Stimulated activated CD4-positive, alpha-beta T cell treated with anti-CD3 and anti-CD28 coated beads, Interleukin-15, amount 100 ng/mL, for 24 hours (primary cell): ENCODE results near the gene DNAH7.

Source experiments
- DNase-seq: peaks from one replicate; pipeline ENCODE4 v3.0.0-alpha.2; 2020

DNAH7 gene

DNA sequence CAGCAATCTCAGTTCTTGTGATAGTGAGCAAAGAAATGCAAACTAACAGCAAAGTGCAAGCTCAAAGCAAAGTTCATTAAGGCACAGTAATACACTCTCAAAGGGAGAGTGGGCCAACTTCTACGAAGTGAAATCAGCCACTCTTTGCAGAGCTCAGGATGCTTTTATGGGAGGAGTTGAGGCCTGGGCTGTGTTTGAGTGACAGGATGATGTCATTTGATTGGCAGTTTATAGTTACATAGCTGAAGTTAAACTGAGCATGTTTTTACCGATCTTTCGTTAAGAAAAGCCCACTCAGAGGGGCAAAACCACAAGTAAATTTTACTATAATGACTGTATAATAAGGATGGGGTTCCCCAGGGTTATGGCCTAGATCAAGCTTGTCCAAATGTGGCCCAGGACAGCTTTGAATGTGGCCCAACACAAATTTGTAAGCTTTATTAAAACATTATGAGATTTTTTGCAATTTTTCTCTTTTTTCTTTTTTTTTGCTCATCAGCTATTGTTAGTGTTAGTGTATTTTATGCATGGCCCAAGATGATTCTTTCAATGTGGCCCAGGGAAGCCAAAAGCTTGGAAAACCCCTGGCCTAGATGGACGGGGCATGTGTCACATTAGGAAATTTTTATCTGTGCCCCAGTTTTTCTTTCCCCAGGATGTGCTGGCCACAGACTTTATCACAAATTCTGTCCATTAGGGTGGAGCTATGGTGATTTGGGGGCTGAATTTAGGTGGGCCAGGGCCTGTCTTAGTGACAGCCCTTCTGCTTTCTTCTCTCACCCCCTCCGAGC, 8.3 kb upstream of the DNAH7 start:
- no peak for DNase-seq

DNA sequence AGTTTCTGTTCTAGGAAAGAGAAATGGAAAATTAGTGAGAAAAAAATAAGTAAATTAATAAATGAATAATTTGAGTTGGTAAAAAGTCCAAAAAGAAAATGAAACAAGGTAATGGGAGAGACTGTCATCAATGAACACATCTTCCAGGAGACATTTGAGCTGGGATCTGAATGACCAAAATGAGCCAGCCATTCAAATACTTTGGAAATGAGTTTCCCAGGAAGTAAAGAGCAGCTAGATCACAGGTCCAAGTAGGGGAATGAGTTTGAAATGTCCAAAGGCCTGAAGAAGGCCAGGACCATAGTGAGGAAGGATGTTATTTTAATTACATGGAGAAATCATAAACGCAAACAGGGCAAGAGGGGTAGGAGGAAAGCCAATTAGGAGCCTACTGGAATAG, 6.6 kb upstream of the DNAH7 start:
- DNase-seq: no peak

DNA sequence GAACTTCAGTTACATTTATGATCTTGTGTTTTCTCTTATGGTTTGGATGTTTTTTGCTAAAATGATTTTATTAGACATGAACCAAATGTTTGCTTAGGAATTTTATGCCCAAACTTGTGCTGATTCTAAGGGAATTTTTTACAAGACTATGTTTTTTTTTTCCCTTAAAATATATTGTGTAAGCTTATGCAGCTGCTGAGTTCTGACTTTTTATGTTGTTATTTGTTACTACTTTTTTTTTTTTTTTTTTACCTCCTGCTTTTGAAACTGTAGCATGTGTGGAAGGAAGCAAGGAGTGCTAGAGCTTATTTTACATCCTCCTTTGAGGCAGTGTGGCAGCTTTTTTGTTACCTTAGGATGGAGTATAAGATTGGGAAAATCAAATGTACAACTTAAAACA, 6.0 kb upstream of the DNAH7 start:
- no peak for DNase-seq

DNA sequence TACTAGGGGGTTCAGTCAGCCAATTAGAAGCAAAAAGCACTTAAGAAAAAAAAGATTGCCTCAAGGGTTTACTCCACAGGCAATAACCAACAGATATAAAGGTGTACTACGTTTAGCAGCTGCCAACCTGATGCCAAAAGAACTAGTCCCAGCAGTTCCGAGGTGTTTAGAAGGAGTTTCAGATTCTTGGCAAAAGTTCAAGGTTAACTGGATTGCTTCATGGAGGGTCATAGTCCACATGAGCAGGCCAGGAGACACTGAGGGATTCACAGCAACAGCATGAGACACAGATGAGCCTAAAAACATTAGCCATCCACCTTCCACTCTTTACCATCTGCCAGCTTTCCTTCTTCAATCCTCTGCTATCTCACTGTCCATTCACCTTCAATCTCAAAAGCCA, 4.9 kb upstream of the DNAH7 start:
- DNase-seq: no peak

DNA sequence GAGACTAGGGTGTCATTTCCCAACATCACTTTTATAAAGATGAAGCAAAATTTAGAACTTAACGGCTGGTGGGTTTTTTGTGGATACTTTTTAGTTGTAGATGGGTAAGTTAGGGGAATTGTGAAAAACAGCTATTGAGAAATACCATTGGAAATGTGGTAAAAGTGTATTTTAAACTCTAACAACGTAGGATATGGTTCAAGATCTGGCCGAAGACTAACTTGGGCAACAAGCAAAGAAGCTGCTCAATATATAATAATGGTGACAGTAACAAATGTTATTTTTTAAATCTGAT, 1.6 kb downstream of the DNAH7 start:
- no peak for DNase-seq

DNA sequence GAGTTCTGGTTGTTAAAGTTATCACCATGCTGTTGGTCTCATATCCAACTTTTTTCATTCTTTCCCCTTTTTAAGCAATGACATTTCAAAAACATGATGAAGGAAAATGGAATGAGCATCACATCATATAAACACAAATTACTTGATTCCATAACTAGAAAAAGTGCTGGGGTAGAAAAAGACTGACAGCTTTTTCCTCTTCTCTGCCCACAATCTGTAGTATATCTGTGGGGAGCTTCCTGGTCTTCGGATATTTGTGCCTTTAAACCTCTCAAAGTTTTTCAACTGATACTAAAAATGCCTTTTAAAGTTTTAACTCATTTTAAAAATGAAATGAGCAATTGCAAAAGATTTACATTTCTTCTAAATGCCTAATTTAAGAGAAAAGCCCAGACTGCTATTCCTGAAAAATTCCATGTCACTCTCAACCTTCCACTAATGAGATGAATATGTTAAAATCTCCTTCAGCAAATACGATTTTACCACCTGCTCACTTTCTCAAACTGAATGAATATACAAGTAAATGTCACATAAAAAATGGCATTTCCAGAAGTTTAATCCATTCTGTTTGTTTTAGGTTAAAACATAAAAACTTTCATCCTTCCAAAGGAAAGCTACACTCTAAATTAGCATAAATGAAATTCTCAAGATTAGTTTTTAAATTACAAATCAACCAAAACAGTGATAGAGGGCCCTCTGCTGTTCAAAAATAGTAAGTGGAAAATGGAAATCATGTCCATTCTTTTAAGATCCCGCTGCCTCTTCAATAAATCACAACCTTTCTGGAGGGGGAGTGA, 2.1 kb downstream of the DNAH7 start:
- no peak for DNase-seq

DNA sequence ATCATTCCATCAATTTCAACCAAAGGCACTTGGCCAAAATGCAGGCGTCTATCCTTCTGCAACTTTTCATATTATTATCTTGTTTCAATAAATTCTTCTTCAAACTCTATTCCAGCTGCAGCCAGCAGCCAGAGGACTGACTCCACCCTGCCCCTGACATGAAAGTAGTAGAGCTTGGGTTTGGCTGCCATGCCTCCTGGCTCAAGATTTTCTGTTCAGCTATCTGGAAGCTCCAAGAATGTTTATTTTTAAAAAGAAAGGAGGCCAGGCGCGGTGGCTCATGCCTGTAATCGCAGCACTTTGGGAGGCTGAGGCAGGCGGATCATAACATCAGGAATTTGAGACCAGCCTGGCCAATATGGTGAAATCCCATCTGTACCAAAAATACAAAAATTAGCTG, 4.9 kb downstream of the DNAH7 start:
- DNase-seq: no peak

DNA sequence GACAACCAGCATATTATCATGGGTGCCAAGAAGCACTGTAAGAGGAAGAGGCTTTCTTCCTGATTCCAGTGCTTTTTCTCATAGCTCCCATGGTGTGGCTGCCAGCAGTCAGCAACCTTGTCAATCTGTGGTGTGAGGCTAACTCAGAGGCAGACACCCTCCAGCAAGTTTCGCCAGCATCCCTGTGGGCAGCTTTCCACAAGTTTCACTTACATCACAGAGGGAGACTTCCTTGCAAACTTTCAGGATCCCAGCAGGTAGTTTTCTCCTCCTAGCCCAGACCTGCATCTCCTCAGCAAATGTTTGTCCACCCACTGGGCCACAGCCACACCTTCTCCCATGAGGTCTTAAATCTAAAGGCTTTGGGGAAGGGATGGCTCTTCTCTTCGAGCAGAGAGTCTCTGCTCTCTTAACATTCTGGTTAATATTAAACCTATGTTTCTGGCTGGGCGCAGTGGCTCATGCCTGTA, 9.1 kb downstream of the DNAH7 start:
- DNase-seq: no peak

DNA sequence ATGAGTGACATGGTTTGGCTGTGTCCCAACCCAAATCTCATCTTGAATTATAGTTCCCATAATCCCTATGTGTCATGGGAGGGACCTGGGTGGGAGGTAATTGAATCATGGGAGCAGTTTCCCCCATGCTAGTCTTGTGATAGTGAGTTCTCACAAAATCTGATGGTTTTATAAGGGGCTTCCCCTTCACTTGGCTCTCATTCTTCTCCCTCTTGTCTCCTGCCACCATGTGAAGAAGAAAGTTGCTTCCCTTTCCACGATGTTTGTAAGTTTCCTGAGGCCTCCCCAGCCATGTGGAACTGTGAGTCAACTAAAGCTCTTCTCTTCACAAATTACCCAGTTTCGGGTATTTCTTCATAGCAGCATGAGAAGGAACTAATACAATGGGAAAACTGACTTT, 14.0 kb downstream of the DNAH7 start:
- no peak for DNase-seq

DNA sequence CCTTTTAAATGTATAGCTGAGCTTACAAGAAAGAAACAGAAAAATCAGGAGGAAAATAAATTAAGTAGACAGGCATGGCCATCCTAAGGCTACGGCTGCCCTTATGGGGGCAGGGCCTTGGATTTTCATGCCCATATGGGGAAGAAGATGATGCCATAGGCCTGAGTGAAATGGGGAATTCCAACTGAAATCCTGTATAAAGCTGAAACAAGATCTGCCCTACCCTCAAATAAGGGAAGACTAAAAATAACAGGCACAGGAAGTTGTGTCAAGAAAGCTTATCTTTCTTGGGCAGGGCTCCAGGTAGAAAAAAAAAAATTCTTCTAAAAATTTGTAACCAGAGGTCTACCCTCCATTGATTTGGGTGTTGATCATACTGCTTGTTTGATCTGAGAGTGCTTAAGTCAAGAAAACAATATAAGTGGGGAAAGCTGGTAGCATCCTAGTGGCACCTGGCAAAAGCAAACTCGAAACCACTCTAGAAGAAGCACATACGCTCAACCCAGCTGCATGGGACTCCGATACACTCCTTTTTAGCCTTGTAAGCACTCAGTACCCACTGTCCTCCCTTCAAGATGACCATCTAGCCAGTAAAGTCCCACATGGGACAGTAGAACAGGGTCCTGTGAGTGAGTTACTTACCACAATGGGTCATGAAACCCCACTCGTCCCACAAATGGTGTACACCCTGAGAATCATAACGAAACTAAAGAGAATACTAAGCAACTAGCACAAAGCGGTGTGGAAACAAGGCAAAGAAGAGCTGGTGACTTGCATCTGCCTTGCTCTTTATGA, 22.3 kb downstream of the DNAH7 start:
- DNase-seq: no peak

DNA sequence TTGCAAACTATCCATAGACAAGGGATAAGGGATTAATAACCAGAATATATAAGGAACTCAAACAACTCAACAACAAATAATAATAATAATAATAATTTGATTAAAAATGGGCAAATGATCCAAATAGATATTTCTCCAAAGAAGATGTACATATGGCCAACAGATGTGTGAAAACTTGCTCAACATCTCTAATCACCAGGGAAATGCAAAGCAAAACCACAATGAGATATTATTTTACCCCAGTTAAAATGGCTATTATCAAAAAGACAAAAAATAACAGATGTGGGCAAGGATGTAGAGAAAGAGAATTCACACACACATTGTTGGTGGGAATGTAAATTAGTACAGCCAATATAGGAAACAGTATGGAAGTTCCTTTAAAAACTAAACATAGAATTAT, 26.9 kb downstream of the DNAH7 start:
- DNase-seq: no peak

DNA sequence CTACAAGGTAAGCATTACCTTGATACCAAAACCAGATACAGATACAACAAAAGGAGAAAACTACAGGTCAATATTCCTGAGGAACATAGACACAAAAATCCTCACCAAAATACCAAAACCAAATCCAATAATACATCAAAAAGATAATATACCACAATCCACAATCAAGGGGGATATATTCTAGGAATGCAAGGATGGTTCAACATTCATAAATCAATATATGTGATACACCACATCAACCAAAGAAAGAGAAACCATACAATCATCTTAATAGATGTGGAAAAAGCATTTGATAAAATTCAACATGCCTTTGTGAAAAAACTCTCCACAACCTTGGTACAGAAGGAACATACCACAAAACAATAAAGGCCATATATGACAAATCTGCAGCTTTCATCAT, 28.4 kb downstream of the DNAH7 start:
- DNase-seq: no peak

DNA sequence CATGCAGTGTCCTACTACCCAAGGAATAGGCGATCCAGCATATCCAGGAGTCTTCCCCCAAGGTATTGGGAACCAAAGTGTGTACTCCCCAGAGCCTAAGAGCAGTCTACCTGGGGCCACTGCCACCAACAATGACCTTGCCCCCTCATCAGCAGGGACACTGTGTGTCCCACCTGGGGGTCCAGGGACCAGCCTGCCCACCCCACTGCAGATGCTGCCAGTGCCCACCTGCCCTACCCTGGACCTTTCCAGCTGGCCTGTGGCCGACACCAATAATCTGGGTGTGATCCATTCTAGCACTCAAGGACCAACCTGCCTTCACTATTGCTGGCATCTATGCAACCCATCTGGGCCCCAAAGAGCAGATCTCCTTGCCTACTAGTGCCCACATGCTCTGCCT, 32.2 kb downstream of the DNAH7 start:
- no peak for DNase-seq

DNA sequence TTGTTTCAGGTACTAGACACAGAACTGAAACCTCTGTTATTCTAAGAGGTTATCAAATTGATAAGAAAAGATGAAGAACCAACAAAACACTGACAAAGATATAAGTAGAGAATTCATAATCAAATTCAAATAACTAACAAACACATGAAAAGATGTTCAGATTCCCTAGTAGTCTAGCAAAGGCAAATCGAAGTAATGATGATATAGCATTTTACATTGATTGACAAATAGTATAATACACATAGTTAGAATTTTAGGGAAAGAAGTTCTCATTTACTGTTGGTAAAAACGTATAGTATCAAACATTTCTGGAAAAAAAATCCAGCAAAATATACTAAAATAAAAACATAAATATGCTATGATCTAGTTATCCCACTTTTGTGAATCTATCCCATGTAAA, 50.6 kb downstream of the DNAH7 start:
- DNase-seq: no peak

DNA sequence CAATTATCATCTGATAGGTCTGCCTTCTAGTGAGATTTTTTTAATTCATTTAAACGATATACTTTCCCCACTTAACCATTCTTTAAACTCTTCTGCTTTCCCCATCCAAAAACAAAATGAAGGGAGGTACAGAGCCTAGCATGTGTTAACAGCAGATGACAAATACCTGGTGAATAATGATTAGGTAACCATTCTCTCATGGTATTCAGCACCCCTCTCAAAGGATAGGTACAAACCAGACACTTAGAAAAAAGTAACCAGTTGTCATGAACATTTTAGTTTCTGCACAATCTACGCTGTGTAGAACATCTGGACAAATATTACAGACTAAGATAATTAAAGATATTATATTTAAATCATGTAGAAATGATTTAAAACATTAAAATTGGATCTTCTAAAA, 56.3 kb downstream of the DNAH7 start:
- no peak for DNase-seq

DNA sequence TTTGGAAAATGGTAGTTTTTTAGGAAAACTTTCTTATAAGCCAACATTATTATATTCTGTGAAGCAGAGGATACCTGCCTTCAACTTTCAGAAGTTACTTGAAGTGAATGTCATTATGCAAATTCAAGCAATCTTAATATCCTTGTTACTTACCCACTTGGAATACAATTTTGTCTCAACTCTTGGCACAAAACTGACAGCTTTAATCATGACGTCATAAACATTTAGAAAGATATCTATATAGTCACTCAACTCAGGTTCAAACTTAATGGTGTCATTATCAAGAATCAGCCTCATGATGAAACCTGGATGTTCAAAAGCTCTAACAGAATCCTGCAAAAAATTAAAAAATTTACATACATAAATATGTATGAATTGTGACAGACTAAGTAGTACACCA, 68.1 kb downstream of the DNAH7 start:
- no peak for DNase-seq

DNA sequence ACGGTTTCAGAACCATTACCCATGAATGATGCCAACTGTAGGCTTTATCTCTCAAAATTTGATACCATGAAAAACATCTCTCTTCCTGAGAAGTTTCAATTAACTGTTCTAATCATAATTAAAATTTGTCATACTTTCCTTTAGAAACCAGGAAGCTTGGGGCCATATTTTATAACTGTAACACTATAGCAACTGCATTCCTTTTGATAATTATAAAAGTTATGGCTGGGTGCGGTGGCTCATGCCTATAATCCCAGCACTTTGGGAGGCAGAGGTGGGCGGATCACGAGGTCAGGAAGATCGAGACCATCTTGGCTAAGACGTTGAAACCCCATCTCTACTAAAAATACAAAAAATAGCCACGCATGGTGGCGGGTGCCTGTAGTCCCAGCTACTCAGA, 70.6 kb downstream of the DNAH7 start:
- no peak for DNase-seq

DNA sequence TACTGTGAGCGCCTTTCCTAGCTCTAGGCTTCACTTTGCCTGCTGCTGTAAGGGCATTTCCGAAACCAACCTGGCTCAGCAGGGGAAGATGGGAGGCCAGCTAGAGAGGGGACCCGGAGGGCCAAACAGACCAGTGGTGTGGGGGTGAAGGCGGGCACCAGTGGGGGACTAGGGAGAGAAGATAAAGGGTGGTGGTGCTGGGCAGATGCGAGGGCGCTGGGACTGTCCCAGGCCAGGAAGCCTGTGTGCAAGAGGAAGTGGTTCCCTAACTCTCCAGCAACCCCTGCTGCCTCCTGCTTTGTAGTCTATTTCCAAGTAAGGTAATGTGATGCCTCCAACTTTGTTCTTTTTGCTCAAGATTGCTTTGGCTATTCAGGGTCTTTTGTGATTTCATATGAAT, 73.1 kb downstream of the DNAH7 start:
- no peak for DNase-seq

DNA sequence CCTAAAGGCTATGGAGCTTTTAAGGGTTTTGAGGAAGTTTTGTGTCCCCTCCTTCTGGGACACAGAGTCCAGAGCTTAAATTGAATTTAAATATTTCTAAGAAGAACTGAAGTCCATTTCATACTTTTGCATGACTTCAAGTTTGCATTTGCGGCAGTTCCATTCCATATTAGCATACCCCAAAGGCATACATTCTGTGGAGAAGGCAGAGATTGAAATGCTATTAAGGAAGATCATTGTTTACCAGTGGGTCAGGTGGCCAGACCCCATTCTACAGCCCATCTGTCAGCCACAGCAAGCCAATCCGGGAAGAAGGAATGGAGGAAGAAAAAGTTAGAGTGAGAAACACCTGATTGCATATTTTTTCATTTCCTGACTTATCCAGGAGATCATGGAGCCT, 75.0 kb downstream of the DNAH7 start:
- DNase-seq: no peak

DNA sequence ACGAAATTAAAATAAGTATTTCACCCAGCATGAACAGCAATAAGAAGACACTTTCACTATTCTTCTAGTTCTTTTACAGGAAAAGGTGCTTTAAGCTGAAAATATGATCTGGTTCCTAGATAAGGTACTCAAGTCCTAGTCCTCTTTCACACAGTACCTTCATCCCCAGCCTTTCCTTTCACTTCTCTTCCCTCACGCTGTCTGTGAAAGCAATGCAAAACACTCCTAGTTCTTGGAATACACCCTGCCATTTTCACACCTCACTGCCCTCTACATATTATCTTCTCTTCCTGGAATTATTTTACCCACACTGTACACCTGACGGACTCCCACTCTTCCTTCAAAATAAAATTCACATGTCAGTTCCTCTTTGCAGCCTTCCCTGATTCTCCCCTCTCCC, 82.9 kb downstream of the DNAH7 start:
- no peak for DNase-seq

DNA sequence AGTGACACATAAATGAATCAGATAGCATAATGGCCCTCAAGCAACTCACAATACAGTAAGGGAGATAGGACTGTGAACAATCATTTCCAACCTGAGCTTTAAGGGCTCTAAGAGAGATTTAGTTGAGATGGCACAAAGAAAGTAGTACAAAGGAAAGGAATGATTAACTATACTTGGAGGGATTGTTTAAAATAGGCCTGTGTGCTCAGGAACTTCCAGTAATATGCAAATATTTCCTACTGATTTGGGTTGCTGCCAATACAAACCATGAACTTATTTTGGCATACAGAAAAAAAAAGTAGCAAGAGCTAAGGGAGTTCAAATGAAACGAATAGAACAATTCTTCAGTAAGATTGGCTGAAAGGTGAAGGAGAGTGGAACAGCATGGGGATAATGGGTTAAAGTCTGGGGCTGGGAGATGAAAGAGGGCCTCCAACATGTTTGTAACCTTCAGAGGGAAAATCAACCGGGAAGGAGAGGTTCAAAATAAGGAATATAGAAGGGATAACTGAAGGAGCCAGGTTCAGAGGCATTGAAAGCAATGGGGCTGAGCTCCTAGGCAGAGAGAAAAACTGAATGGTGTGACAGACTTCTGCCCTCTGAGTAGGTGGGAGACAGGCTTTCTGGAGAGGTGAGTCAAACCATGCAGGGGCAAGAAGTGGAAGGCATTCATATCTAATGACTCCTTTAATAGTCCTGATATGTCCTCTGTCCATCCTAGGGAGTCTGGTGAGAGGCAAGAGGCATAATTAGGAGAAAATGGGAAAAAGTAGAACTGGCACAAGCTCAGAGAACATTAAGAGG, 83.5 kb downstream of the DNAH7 start:
- DNase-seq: no peak

DNA sequence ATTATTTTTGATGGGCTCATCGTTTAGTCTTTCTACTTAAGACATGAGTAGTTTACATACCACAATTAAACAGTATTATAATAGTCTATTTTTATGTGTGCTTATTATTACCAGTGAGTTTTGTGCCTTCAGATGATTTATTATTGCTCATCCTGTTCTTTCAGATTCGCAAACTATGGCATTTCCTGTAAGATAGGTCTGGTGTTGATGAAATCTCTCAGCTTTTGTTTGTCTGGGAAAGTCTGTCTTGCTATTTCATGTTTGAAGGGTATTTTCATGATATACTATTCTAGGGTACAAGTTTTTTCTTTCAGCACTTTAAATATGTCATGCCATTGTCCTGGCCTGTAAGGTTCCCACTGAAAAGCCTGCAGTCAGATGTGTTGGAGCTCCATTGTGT, 101.3 kb downstream of the DNAH7 start:
- no peak for DNase-seq

DNA sequence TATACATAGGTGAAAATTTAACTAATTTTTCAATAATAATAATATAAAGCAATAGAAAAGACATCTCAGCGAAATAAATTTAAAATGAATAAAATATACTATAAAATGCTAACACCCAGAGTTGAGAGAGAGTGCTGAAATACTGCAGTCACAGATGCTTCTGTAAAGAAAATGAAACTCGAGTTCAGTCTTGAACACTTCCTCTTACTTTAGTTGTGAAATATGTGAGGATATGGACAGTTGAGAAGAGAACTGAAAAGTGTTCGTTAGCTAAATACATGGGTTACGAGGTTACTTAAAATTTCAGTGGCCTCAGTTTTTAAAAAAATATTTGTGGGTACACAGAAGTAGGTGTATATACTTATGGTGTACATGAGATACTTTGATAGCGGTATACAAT, 106.8 kb downstream of the DNAH7 start:
- DNase-seq: no peak
